Activated T-helper 2 cell treated with anti-CD3 and anti-CD28 coated beads, Interferon-gamma antibody, Interleukin-2, Interleukin-4, amounts not matched to agents 10 μg/mL and 5 μg/mL and 100 μg/mL, durations not matched to agents 14 hours and 24 hours and 36 hours (primary cell): Measurements from ENCODE around the gene AJAP1. TPM values are rescaled to one million over a fixed set of nuclear protein-coding genes. Genes with fewer than 3 reads are reported as not detected.

Experiments used
- DNase-seq: peaks from one replicate; pipeline ENCODE4 v3.0.0; 2021; ENCODE audit warnings: low spot score
- H3K27ac Mint-ChIP-seq: one replicate; pipeline ENCODE4 v1.8.0; 2021; ENCODE audit warnings: mixed read lengths
- H3K27me3 Mint-ChIP-seq: one replicate; pipeline ENCODE4 v1.8.0; 2021; ENCODE audit warnings: low read depth, mixed read lengths
- H3K36me3 Mint-ChIP-seq: one replicate; pipeline ENCODE4 v1.8.0; 2021; ENCODE audit warnings: low read depth, mixed read lengths
- H3K4me1 Mint-ChIP-seq: one replicate; pipeline ENCODE4 v1.8.0; 2021; ENCODE audit warnings: low read depth, mixed read lengths
- H3K4me3 Mint-ChIP-seq: one replicate; pipeline ENCODE4 v1.8.0; 2021; ENCODE audit warnings: low read depth, mild to moderate bottlenecking, moderate library complexity, mixed read lengths
- H3K9me3 Mint-ChIP-seq: one replicate; pipeline ENCODE4 v1.8.0; 2021; ENCODE audit warnings: mixed read lengths
- intact Hi-C: fragments of 100-400 bp; cut with micrococcal nuclease; formaldehyde crosslinking; loops from one replicate; pipeline ENCODE4 v1.15.1; 2023
- total RNA-seq: library from RNA; stranded (reverse); gene quantifications from 2 replicates; pipeline ENCODE4 v1.2.3, GENCODE V29; 2022

The AJAP1 gene
- total RNA-seq, 1 donor from 2014 or later = not detected

- Mint-ChIP-seq H3K9me3 (no peaks in the 10 kb centered on the region), H3K4me1 (no peaks in the 10 kb centered on the region), H3K27me3 (no peaks in the 10 kb centered on the region), H3K4me3 (no peak overlapping the region), H3K27ac (no peak overlapping the region), H3K36me3 (no peaks in the 10 kb centered on the region)
- intact Hi-C loops = no loop called here
- DNase-seq = no peak
These were observed 118.0 kb downstream of the AJAP1 start for GRCh38 chr1:4772294-4773010.

DNA sequence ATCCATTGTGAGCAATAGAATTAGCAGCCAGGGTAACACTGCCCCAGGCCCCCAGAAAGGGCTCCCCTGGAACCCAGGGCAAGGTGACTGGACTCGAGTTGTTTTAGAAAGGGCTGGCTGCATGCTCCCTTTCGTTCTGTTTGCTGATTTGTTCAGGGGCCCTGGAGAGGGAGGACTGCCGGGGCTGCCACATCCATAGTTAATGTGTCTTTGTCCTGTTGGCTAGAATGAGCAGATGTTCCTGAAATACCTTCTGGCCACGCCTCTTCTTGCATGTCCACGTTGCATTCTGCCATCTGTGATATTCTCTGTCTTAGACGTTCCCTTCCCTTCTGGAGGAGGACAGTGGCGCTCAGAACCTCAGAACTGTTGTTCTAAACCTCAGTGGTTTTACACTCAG lies 118.8 kb downstream of the AJAP1 start:
- Mint-ChIP-seq H3K27me3 (no peaks in the 10 kb centered on the region), H3K27ac (no peak overlapping the region), H3K4me1 (no peaks in the 10 kb centered on the region), H3K9me3 (no peaks in the 10 kb centered on the region), H3K36me3 (no peaks in the 10 kb centered on the region), H3K4me3 (no peak overlapping the region)
- intact Hi-C loops = no loop called here
- DNase-seq = no peak

- H3K27me3 Mint-ChIP-seq = no peaks in the 10 kb centered on the region
- H3K4me3 Mint-ChIP-seq = no peak overlapping the region
- no peak overlapping the region for H3K27ac Mint-ChIP-seq
- no peak for DNase-seq
- H3K4me1 Mint-ChIP-seq = no peaks in the 10 kb centered on the region
- intact Hi-C loops = no loop called here
- no peaks in the 10 kb centered on the region for H3K9me3 Mint-ChIP-seq
- no peaks in the 10 kb centered on the region for H3K36me3 Mint-ChIP-seq
These were observed 121.1 kb downstream of the AJAP1 start for GRCh38 chr1:4775506-4775905.

DNA sequence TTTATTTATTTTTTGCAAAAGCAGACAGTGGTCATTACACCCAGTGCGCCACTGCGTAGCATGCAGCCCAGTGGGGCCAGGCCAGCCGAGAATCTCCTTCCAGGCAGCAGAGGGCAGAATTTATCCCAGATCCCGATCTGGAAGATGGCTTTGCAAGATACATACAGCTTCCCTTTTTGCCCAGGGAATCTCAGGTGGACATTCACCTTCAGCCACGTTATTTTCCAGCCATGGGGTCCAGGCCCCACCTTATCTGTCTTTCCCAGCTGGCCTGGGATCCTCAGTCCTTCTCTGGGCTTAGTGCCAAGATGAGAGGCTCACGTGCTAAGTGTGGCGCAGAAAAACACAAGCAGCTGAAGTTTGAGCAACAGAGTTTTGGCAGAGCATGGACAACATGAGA lies 123.6 kb downstream of the AJAP1 start:
- Mint-ChIP-seq H3K9me3 (no peaks in the 10 kb centered on the region), H3K27me3 (no peaks in the 10 kb centered on the region), H3K4me1 (no peaks in the 10 kb centered on the region), H3K36me3 (no peaks in the 10 kb centered on the region), H3K4me3 (no peak overlapping the region), H3K27ac (no peak overlapping the region)
- intact Hi-C loops = no loop called here
- DNase-seq = no peak

DNA sequence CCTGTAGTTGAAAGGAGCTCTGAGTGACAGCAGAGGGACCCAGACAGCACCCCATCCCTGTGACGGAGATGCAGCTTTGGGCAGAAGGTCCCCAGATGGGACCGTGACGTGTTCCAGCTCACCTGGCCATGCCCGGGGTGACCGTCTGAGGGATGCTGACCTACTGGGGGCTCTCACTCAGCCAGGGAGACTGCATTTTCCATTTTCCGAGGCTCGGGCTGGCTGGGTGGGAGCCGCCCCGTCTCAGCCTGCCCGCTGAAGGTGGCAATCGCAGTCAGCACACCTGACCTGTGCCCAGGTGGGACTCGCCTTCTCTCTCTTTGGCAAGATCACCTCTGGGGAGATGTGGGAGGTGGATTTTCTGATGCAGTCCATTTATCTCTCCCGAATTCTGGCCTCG lies 127.2 kb downstream of the AJAP1 start:
- Mint-ChIP-seq H3K36me3 (no peaks in the 10 kb centered on the region), H3K4me1 (no peaks in the 10 kb centered on the region), H3K9me3 (no peaks in the 10 kb centered on the region), H3K27me3 (no peaks in the 10 kb centered on the region), H3K4me3 (no peak overlapping the region), H3K27ac (no peak overlapping the region)
- intact Hi-C loops = no loop called here
- DNase-seq = no peak

- Mint-ChIP-seq H3K4me1 (no peaks in the 10 kb centered on the region), H3K36me3 (no peaks in the 10 kb centered on the region), H3K9me3 (no peaks in the 10 kb centered on the region), H3K4me3 (no peak overlapping the region), H3K27me3 (no peaks in the 10 kb centered on the region), H3K27ac (no peak overlapping the region)
- DNase-seq = no peak
- intact Hi-C loops = no loop called here
These were observed 130.4 kb downstream of the AJAP1 start for GRCh38 chr1:4784761-4785160.

DNA sequence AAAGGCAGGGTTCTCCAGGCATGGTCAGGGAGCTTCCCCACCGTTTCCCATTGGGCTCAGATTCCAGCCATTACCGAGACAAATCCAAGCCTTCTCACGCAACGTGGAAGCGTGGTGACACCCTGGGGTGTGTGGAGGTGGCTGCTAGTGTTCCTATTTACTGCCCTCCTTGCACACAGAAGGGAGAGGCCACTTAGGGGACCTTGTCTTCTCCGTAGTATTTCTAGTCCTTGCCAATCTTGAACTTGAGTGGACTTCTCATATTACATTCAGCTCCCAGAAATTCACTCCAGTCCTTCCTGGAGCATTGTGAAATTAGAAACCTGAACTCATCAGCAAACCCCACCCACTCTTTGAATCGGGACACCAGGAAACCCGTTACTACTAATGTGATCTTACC lies 131.6 kb downstream of the AJAP1 start:
- no peak overlapping the region for H3K4me3 Mint-ChIP-seq
- DNase-seq = no peak
- H3K27ac Mint-ChIP-seq = no peak overlapping the region
- no peaks in the 10 kb centered on the region for H3K4me1 Mint-ChIP-seq
- intact Hi-C loops = no loop called here
- no peaks in the 10 kb centered on the region for H3K27me3 Mint-ChIP-seq
- no peaks in the 10 kb centered on the region for H3K36me3 Mint-ChIP-seq
- no peaks in the 10 kb centered on the region for H3K9me3 Mint-ChIP-seq

- no peak for DNase-seq
- no peaks in the 10 kb centered on the region for H3K27me3 Mint-ChIP-seq
- no peaks in the 10 kb centered on the region for H3K9me3 Mint-ChIP-seq
- H3K27ac Mint-ChIP-seq = no peak overlapping the region
- no peak overlapping the region for H3K4me3 Mint-ChIP-seq
- H3K4me1 Mint-ChIP-seq = no peaks in the 10 kb centered on the region
- intact Hi-C loops = no loop called here
- H3K36me3 Mint-ChIP-seq = no peaks in the 10 kb centered on the region
These were observed 133.1 kb downstream of the AJAP1 start for GRCh38 chr1:4787551-4787950.

GRCh38 chr1:4792565-4792964 lies 138.2 kb downstream of the AJAP1 start:
- no peaks in the 10 kb centered on the region for H3K36me3 Mint-ChIP-seq
- no peak overlapping the region for H3K4me3 Mint-ChIP-seq
- intact Hi-C loops = no loop called here
- H3K27ac Mint-ChIP-seq = no peak overlapping the region
- no peak for DNase-seq
- no peaks in the 10 kb centered on the region for H3K9me3 Mint-ChIP-seq
- H3K27me3 Mint-ChIP-seq = no peaks in the 10 kb centered on the region
- no peaks in the 10 kb centered on the region for H3K4me1 Mint-ChIP-seq

DNA sequence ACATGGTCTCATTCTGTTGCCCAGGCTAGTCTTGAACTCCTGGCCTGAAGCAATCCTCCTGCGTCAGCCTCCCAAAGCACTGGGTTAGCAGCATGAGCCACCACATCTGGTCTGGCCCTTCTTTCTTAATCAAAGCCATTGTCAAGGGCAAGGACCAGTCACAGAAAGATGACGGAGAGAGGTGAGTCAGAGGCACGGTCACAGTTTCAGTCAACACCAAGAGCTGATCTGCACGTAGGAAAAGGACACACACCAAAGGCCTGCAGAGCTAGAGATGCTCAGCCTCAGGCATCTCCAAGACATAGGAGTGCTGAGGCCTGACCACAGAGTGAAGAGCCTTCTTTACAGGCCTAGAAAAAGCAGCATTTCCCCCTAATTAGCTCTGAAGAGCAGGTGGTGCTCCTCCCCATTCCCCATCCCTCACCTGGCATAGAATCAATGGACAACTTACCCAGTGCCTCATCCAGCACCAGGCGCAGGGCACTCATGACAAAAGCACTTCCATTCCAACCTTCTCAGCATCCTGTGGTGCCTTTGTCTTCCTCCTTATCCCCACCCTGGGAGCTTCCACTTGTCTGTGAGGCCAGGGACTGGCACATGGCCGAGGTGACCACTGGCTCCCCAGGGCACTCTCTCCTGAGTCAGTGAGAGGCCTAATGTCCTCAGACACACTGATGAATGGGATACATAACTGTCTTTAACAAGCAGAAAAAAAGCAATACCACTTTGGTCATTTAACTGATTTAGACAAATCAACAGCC lies 139.8 kb downstream of the AJAP1 start:
- no peak overlapping the region for H3K4me3 Mint-ChIP-seq
- no peak overlapping the region for H3K27ac Mint-ChIP-seq
- H3K27me3 Mint-ChIP-seq = no peaks in the 10 kb centered on the region
- no peaks in the 10 kb centered on the region for H3K4me1 Mint-ChIP-seq
- no peaks in the 10 kb centered on the region for H3K9me3 Mint-ChIP-seq
- DNase-seq = no peak
- H3K36me3 Mint-ChIP-seq = no peaks in the 10 kb centered on the region
- intact Hi-C loops = no loop called here

DNA sequence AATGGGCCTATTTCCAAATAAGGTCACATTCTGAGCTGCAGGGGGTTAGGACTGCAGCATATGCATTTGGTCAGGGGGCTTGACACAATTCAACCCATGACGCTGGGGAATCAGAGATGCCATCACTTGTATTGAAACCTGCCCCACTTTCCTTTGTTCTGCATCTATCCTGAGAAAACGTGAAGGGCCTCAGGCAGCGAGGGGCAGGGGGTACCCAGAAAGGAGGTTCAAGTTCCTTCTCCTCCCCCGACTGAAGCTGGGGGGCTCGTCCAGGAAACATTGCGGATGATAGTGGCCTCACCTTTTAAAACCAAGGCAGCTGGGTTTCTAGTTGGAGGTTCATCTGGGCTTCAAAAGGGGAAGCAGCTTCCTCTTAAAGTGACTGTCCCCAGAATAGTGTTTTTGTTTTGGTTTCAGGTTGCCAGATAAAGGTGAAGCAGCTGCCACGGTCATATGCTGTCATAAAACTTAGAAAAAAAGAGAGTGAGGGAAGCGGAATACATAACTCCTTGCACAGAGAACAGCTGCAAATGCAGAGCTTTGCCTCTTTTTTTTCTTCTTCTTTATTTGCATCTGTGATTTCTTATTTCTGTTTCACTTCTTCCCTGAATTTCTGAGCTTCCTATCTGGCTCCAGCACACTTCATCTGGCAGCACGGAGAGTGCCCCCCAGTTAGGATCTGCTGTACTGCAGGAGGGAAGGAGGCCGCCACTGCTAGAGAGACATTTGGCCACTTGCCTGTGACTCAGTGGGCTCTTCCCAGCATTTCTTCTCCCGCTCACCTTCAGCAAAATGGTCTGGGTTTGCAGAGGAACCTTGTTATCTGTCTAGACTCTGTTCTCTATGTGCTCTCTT lies 142.0 kb downstream of the AJAP1 start:
- no peak for DNase-seq
- intact Hi-C loops = no loop called here
- Mint-ChIP-seq H3K36me3 (no peaks in the 10 kb centered on the region), H3K27me3 (no peaks in the 10 kb centered on the region), H3K4me3 (no peak overlapping the region), H3K4me1 (no peaks in the 10 kb centered on the region), H3K9me3 (no peaks in the 10 kb centered on the region), H3K27ac (no peak overlapping the region)

DNA sequence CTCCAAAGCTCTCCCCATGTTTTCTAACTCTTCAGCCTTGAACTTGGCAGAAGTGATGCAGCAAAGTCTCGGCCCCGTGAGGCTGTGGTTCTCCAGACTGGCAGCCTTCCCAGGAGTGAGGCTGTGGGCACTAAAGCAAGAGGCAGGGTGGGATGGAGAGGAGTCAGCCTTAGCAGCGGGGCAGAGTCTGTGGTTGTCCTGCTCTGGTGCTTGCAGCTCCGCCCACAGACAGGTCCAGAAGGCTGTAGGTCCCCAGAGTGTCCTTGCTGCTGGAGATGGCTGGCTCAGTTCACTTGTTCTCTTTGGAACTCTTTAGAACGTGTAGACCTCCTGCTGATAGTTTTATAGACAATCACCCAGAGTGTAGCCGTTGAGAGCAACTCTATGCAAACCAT lies 142.6 kb downstream of the AJAP1 start:
- H3K4me1 Mint-ChIP-seq = no peaks in the 10 kb centered on the region
- H3K36me3 Mint-ChIP-seq = no peaks in the 10 kb centered on the region
- H3K27me3 Mint-ChIP-seq = no peaks in the 10 kb centered on the region
- no peak overlapping the region for H3K4me3 Mint-ChIP-seq
- H3K27ac Mint-ChIP-seq = no peak overlapping the region
- intact Hi-C loops = no loop called here
- no peak for DNase-seq
- H3K9me3 Mint-ChIP-seq = no peaks in the 10 kb centered on the region

DNA sequence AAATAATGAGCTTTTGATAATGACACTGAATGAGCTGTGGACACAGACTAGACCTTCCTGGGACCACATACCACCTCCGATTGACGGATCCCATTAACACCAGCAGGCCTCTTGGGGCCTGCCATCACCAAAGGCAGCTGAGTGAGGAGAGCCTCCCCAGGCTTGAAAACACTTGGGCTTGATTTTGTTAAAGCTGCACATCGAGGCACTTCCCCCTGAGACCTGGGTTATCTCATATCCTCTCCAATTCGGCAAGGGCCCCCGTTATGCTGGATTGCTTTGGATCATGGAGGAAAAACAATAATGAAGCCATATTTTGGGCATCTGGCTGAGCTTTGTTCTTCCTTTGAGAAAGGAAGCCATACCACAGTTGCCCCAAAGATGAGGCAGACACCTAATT lies 143.0 kb downstream of the AJAP1 start:
- Mint-ChIP-seq H3K4me3 (no peak overlapping the region), H3K36me3 (no peaks in the 10 kb centered on the region), H3K4me1 (no peaks in the 10 kb centered on the region), H3K27ac (no peak overlapping the region), H3K27me3 (no peaks in the 10 kb centered on the region), H3K9me3 (no peaks in the 10 kb centered on the region)
- intact Hi-C loops = no loop called here
- no peak for DNase-seq
